Common myeloid progenitor, CD34-positive (primary cell): ENCODE results near the gene MDK.

ENCODE experiments used
- CTCF ChIA-PET: fragments of 350-600 bp; sonication (Branson Sonifier 250); formaldehyde crosslinking; loops from one replicate; lab custom pipeline; 2021; ENCODE audit warnings: antibody characterized with exemption; lab: Charles Lee
- POLR2A ChIA-PET: fragments of 350-600 bp; sonication (Branson Sonifier 250); formaldehyde crosslinking; loops from one replicate; lab custom pipeline; 2021; ENCODE audit warnings: antibody characterized with exemption; lab: Charles Lee
- DNase-seq, 3 donors: peaks; one replicate each; pipeline versions ENCODE4 v3.0.0 to v3.0.0-alpha.2; 2013
- H3K27ac ChIP-seq, 2 experiments: 1 replicate in 1 of 2; 2 replicates in 1 of 2; pipeline ENCODE4 v1.7.0; 2013; ENCODE audit warnings: inconsistent platforms in 2 of 2, low read length in 2 of 2, mild to moderate bottlenecking in 2 of 2, low read depth in 1 of 2, moderate library complexity in 1 of 2; ENCODE audit not compliant: severe bottlenecking in 2 of 2, insufficient read depth in 1 of 2, poor library complexity in 1 of 2
- H3K27me3 ChIP-seq, 5 experiments: replicated peaks in 2 of 5; 1 replicate in 3 of 5; 2 replicates in 2 of 5; pipeline versions ENCODE4 v1.6.1 to v1.7.0; 2013; ENCODE audit warnings: low read length in 4 of 5, mild to moderate bottlenecking in 2 of 5, moderate library complexity in 2 of 5, inconsistent platforms in 1 of 5; ENCODE audit not compliant: insufficient read depth in 5 of 5, control insufficient read depth in 4 of 5
- H3K36me3 ChIP-seq, 4 experiments: 1 replicate in 2 of 4; 2 replicates in 2 of 4; pipeline versions ENCODE4 v1.6.1 to v1.7.0; 2013; ENCODE audit warnings: low read length in 3 of 4, control low read depth in 1 of 4, mild to moderate bottlenecking in 1 of 4; ENCODE audit not compliant: control insufficient read depth in 4 of 4, insufficient read depth in 4 of 4
- H3K4me1 ChIP-seq, 4 experiments: 1 replicate in 3 of 4; 2 replicates in 1 of 4; pipeline versions ENCODE4 v1.6.1 to v1.7.1; 2013; ENCODE audit warnings: low read length in 3 of 4, mild to moderate bottlenecking in 3 of 4, control low read depth in 1 of 4, inconsistent platforms in 1 of 4, moderate library complexity in 1 of 4; ENCODE audit not compliant: control insufficient read depth in 4 of 4, insufficient read depth in 4 of 4; ENCODE audit errors: control extremely low read depth in 1 of 4
- H3K4me3 ChIP-seq, 7 experiments: 1 replicate in 4 of 7; 2 replicates in 3 of 7; pipeline versions ENCODE4 v1.5.1 to v1.7.0; 2013; ENCODE audit warnings: mild to moderate bottlenecking in 7 of 7, low read length in 6 of 7, moderate library complexity in 6 of 7, inconsistent platforms in 2 of 7, low read depth in 2 of 7, control low read depth in 1 of 7; ENCODE audit not compliant: insufficient read depth in 4 of 7, control insufficient read depth in 1 of 7; ENCODE audit errors: extremely low read depth in 1 of 7
- H3K9me3 ChIP-seq, 5 experiments: 1 replicate in 4 of 5; 2 replicates in 1 of 5; pipeline versions ENCODE4 v1.6.1 to v1.7.1; 2013; ENCODE audit warnings: low read length in 4 of 5, mild to moderate bottlenecking in 2 of 5, inconsistent platforms in 1 of 5, low read depth in 1 of 5, moderate library complexity in 1 of 5; ENCODE audit not compliant: control insufficient read depth in 4 of 5, insufficient read depth in 2 of 5; ENCODE audit errors: control extremely low read depth in 1 of 5
- WGBS: methylation state at CpG from one replicate; pipeline ENCODE4 v1.1.5; 2013; ENCODE audit not compliant: insufficient coverage; 5-methylcytosine and 5-hydroxymethylcytosine counted together

MDK gene

DNA sequence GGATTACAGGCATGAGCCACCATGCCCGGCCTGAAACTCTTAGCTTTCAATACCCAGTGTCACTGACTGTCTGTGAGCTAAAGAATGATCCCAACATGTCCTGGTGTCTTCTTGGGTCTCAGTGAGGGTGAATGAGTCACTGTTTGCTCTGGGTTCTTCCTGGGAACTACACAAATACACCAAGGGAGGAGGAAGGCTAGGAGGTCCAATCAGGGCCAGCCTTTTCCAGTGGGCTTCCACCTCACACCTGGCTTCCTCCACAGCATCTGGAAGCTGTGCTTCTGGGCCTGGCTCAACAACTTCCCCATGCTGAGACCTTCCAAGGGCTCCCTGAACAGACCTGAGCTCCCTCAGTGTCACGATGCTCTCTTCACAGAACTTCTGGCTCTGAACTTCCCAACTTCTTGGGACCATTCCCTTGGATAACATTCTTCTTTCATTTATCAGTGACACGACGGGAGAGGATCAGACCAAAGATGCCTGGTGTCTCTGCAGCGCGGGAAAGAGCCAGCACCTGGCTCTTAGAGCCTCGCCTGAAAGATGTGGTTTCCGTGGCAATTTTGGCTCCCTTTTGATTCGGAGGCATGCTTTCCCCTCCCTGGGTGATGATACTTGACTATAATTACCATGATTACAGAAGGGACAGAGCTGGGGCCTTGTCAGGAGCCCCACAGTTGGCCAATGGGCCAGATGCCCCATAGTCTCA lies 32.4 kb downstream of the MDK start:
- no peak for DNase-seq

DNA sequence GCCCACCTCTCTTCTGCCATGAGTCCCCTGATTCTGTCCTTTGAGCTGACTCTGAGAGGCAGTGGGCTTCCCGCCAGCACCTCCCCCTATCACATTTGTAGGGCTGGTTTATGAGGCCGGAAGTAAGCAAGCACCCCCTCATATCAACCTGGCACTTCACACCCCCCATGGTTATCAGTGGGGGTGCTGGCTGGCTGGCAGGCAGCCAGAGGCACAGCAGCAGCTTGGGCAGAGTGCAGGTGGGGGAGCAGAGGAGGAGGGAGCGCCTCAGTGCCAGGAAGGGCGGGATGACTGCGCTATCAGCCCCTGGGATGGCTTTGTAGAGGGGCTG lies 33.0 kb downstream of the MDK start:
- peaks cover 16 to 62% (median 34%) of the 10 kb centered on the region in 4 experiments for H3K36me3 ChIP-seq
- peak in 1 of 3 donors; percentile 4 for DNase-seq
- no peaks in the 10 kb centered on the region for H3K4me1 ChIP-seq
- H3K9me3 ChIP-seq = no peaks in the 10 kb centered on the region
- no CpG with 5 or more reads among the region's 5 CpGs for WGBS
- H3K27me3 ChIP-seq = no peaks in the 10 kb centered on the region
- no peak overlapping the region for H3K27ac ChIP-seq
- ChIA-PET CTCF (no interaction called here), POLR2A (no interaction called here)
- no peak overlapping the region for H3K4me3 ChIP-seq

More for the DNA sequence above, 32.4 kb downstream of the MDK start:
- Histone ChIP-seq H3K27ac (no peak overlapping the region), H3K4me3 (no peak overlapping the region), H3K36me3 (peaks cover 16 to 66% (median 38%) of the 10 kb centered on the region in 4 experiments), H3K9me3 (no peaks in the 10 kb centered on the region), H3K4me1 (no peaks in the 10 kb centered on the region), H3K27me3 (no peaks in the 10 kb centered on the region)
- POLR2A ChIA-PET = interaction anchor here (0.7 kb wide), 1 partner anchor 204 kb away, joined by 3 read pairs; the partner anchor contains the start of gene ATG13
- 100% methylated on average over 9 of the region's 9 CpGs for WGBS
- CTCF ChIA-PET = interaction anchor here (1.5 kb wide), 1 partner anchor 125 kb away, joined by 4 read pairs; no protein-coding TSS in a partner anchor

DNA sequence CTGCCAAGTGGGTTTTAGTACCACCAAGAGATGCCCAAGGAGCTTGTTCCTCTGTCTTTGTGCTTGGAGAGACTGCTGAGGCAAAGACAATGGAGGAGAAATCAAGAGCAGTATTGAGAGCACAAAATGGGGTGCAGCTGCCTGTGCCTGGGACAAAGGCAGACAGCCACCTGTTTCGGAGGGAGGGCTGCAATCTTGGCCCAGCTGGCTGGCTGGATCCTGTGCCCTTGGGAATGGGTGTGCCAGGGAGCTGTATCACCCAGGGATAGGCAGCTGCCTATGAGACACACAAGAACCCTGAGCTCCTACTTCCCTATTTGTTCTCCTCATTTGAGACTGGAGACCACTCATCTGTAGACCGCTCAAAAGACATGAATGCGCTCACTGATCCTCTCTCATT lies 33.4 kb downstream of the MDK start:
- no peak for DNase-seq
- Histone ChIP-seq H3K4me3 (no peak overlapping the region), H3K9me3 (no peaks in the 10 kb centered on the region), H3K4me1 (no peaks in the 10 kb centered on the region), H3K36me3 (peaks cover 14 to 57% (median 31%) of the 10 kb centered on the region in 4 experiments), H3K27me3 (no peaks in the 10 kb centered on the region), H3K27ac (no peak overlapping the region)
- ChIA-PET POLR2A (no interaction called here), CTCF (no interaction called here)
- WGBS = 63% methylated on average over 3 of the region's 3 CpGs

GRCh38 chr11:46417711-46418110 lies 36.2 kb downstream of the MDK start:
- Histone ChIP-seq H3K36me3 (peaks cover 15 to 61% (median 38%) of the 10 kb centered on the region in 4 experiments), H3K4me1 (no peaks in the 10 kb centered on the region), H3K27ac (no peak overlapping the region), H3K4me3 (no peak overlapping the region), H3K9me3 (no peaks in the 10 kb centered on the region), H3K27me3 (no peaks in the 10 kb centered on the region)
- POLR2A ChIA-PET = no interaction called here
- WGBS = 95% methylated on average over 6 of the region's 7 CpGs
- CTCF ChIA-PET = no interaction called here
- no peak for DNase-seq

DNA sequence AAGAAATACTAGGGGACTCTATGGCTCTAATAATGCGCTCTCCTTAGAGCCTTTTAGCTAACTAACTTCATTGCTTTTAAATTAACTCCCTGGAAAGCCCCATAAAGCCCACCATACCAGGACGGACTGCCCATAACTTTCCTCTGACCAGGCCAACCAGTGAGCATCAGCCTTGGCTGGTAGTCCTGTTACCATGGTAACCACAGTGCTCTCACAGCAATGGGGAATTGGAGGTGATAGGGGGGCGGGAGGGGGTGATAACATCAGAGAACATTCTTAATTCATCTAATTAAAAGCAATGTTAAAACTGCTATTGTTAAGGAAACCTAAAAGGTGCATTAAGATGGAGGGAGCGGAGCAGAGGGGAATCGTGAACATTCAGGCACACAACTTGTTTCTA lies 37.3 kb downstream of the MDK start:
- POLR2A ChIA-PET = no interaction called here
- H3K27ac ChIP-seq = no peak overlapping the region
- DNase-seq = no peak
- H3K9me3 ChIP-seq = no peaks in the 10 kb centered on the region
- H3K36me3 ChIP-seq = peaks cover 12 to 57% (median 36%) of the 10 kb centered on the region in 4 experiments
- H3K27me3 ChIP-seq = no peaks in the 10 kb centered on the region
- no peaks in the 10 kb centered on the region for H3K4me1 ChIP-seq
- CTCF ChIA-PET = no interaction called here
- H3K4me3 ChIP-seq = no peak overlapping the region
- 96% methylated on average over 3 of the region's 5 CpGs for WGBS

DNA sequence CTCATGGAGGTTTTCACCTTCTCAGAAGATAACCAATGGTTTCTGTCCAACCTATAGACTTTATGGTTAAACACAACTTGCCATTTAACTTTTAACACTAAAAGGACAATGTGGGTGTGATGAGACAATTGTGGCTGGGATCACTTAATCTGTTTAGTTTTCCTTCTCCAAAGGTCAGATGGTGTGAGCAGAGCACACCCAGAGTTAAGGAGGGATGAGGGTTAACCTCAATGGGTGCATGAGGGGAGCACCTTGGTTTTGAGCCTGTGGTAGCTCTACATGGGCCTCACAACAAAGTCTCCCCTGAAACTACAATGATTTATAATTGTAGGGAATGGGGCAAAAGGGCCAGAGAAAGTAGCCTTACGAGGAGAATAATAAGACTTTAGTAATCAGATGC lies 39.0 kb downstream of the MDK start:
- no peaks in the 10 kb centered on the region for H3K4me1 ChIP-seq
- H3K9me3 ChIP-seq = no peaks in the 10 kb centered on the region
- H3K27me3 ChIP-seq = no peaks in the 10 kb centered on the region
- H3K4me3 ChIP-seq = no peak overlapping the region
- ChIA-PET CTCF (interaction anchor here (1.2 kb wide), 1 partner anchor 10 kb away, joined by 4 read pairs; no protein-coding TSS in a partner anchor), POLR2A (no interaction called here)
- H3K27ac ChIP-seq = no peak overlapping the region
- H3K36me3 ChIP-seq = peaks cover 7 to 40% (median 24%) of the 10 kb centered on the region in 4 experiments
- WGBS = 100% methylated on average over 1 of the region's 1 CpG
- DNase-seq = no peak

DNA sequence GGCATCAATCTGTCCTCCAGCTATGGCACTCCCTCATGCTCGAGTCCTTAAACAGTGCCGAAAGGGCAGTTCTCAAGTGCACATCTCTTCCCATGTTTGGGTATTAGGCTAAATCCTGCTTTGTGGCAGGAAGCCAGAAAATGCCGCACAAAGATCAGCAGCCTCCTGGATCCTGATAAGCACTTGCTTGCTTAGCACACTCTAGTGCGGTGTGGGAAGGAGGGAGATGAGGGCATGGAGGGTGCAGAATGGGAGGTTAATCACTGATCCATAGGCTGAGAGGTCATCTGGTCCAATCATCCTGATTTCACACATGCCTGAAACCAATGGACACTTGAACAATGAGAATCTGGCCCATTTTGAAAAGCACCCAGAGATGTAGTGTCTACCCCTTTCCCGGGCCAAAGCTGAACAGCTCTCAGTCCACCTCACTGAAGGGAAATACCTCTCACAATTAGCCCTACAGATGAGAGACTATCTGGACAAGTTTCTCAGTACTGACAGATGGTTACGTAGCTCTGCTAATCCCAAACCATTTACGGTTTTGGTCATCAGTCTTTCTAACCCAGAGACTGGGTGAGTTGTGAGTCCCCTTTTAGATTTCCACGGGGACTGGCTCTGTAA lies 39.9 kb downstream of the MDK start:
- Histone ChIP-seq H3K9me3 (no peaks in the 10 kb centered on the region), H3K36me3 (peaks cover 4 to 31% (median 21%) of the 10 kb centered on the region in 4 experiments), H3K4me1 (no peaks in the 10 kb centered on the region), H3K27ac (no peak overlapping the region), H3K27me3 (no peaks in the 10 kb centered on the region), H3K4me3 (no peak overlapping the region)
- 91% methylated on average over 7 of the region's 8 CpGs for WGBS
- CTCF ChIA-PET = no interaction called here
- POLR2A ChIA-PET = no interaction called here
- no peak for DNase-seq
